Subcutaneous abdominal adipose tissue (tissue), 5 donors: ENCODE data around the gene KCNMB2.

Source experiments
- H3K27ac ChIP-seq: one replicate; pipeline ENCODE4 v1.7.0; 2013; ENCODE audit warnings: low read depth, mild to moderate bottlenecking, inconsistent platforms, low read length, moderate library complexity
- H3K27me3 ChIP-seq, 5 donors: one replicate each; pipeline ENCODE4 v1.7.0; 2013; ENCODE audit warnings: low read length in 5 of 5, inconsistent platforms in 1 of 5; ENCODE audit not compliant: control insufficient read depth in 5 of 5, insufficient read depth in 4 of 5
- H3K36me3 ChIP-seq, 5 donors: one replicate each; pipeline ENCODE4 v1.7.0; 2013; ENCODE audit warnings: low read length in 5 of 5; ENCODE audit not compliant: control insufficient read depth in 5 of 5, insufficient read depth in 5 of 5
- H3K4me1 ChIP-seq, 5 donors: one replicate each; pipeline ENCODE4 v1.7.0; 2013; ENCODE audit warnings: low read length in 5 of 5, mild to moderate bottlenecking in 3 of 5, moderate library complexity in 1 of 5; ENCODE audit not compliant: control insufficient read depth in 5 of 5, insufficient read depth in 5 of 5
- H3K4me3 ChIP-seq, 5 donors: one replicate each; pipeline ENCODE4 v1.7.0; 2013; ENCODE audit warnings: low read length in 5 of 5, low read depth in 1 of 5
- H3K9ac ChIP-seq, 5 donors: one replicate each; pipeline ENCODE4 v1.7.0; 2013; ENCODE audit warnings: low read length in 5 of 5, mild to moderate bottlenecking in 4 of 5, moderate library complexity in 3 of 5
- H3K9me3 ChIP-seq, 5 donors: one replicate each; pipeline ENCODE4 v1.7.0; 2013; ENCODE audit warnings: low read length in 5 of 5; ENCODE audit not compliant: control insufficient read depth in 5 of 5
- donor health status: healthy.
- donor health status: healthy.
- donor health status: healthy.
- donor health status: healthy.
- donor health status: healthy.

KCNMB2 gene

DNA sequence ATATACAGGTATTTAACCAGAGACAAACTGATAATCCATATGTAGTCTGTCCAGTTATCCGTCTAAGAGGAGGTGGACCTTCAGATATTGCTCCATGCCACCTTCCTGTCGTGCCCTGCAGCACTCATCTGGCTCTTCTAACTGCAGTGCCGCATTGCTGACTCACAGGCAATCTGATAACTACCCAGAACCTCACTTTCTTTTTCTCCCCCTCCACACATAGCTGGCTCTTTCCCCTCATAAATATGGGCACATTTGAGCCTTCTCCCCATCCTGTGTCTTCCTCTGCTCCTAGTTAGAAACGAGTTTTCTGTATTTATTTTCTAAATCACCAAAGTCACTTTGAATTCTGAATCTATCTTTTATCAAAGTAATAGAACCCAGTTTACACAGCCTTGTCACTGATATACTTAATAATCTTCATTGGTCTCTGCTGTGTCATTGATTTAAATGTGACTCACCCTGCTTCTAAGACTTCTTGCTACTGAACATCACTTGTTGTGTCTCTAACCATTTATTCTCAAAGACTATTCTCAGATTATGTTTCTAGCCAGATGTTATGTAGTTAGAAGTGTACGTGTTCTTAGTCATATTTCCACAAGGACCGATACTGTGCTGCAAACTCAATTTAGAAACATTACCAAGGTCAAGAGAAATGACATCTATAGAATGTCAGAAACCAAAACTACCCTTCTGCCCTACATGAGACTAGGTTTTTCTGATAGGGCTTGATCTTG, 17.4 kb upstream of the KCNMB2 start:
- Histone ChIP-seq H3K4me3 (no peak overlapping the region), H3K9me3 (no peaks in the 10 kb centered on the region), H3K27ac (no peak overlapping the region), H3K36me3 (no peaks in the 10 kb centered on the region), H3K27me3 (no peaks in the 10 kb centered on the region), H3K9ac (no peak overlapping the region), H3K4me1 (no peaks in the 10 kb centered on the region)

DNA sequence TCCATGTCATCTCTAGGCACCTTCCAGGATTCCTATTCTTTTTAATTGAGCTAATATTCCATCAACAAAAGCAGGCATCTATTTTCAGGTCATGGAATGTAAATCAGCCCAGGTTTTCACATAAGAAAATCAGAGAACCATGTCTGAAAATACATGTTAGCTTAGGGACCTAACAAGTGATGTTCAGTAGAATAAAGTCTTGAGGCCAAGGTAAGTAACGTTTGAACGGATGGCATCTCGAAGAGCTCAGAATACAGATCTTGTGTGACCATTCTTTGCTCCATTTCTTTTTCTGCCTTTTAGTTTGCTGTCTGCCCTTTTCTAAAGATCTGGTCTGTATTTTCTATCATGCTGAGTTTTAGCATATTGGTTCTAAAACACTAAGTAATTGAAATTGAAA, 16.5 kb upstream of the KCNMB2 start:
- no peaks in the 10 kb centered on the region for H3K9me3 ChIP-seq
- no peaks in the 10 kb centered on the region for H3K27me3 ChIP-seq
- no peaks in the 10 kb centered on the region for H3K36me3 ChIP-seq
- no peaks in the 10 kb centered on the region for H3K4me1 ChIP-seq
- H3K9ac ChIP-seq = no peak overlapping the region
- H3K27ac ChIP-seq = no peak overlapping the region
- no peak overlapping the region for H3K4me3 ChIP-seq

DNA sequence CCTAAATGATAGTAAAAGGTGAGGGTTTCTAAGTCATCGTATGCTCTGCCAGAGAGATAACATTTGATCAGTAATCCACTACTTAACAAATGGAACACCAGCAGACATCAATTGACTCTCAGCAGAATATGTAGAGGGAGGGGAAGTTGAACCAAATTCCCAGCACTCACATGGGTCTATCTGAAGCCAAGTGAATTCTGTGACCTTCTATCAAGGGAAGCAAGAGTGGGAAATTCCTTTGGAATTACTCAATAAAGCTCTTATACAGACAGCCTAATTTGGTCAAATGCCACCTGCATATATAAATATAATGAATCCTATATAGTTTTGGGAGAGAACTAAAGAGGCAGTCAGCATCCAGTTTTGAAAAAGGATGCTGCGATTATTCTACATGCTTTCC, 15.8 kb upstream of the KCNMB2 start:
- Histone ChIP-seq H3K27ac (no peak overlapping the region), H3K4me1 (no peaks in the 10 kb centered on the region), H3K9me3 (no peaks in the 10 kb centered on the region), H3K9ac (no peak overlapping the region), H3K27me3 (no peaks in the 10 kb centered on the region), H3K4me3 (no peak overlapping the region), H3K36me3 (no peaks in the 10 kb centered on the region)

DNA sequence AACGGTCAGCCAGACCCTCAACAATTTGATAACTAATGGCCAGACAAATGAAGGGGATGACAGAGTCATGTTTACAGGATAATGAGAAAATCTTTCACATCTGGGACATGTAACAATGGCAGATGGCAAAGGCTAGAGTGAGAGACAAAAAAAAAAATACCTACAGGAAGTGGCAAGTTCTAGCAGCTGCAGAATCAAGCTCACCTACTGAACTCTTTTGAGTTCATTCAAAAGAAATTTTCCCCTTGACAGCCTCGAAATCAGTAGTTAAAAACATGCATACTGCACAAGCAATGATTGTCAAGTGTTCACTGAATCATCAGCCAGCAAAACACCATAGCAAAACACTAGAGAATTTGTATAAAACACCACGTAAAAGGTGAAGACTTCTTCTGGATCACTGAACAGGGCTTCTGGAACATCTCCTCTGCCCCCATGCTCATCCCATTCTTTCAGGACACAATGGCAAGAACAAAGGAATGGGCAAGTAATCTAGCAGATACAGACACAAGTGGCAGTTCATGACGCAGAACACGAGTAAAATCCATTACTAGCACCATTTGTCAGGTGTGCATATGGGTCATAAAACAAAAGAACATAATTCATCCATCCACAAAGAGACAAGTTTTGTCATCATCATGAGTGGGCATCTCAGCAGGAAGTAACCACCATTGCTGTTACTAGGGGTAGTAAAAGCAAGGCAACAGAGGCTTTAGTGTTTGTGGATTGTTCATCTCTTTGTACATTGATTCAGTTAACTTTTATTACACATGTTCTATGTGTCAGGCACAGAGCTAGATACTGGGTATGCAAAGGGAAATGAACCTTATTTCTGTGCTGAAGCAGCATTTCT, 13.8 kb upstream of the KCNMB2 start:
- Histone ChIP-seq H3K4me1 (no peaks in the 10 kb centered on the region), H3K4me3 (no peak overlapping the region), H3K9me3 (no peaks in the 10 kb centered on the region), H3K27me3 (no peaks in the 10 kb centered on the region), H3K9ac (no peak overlapping the region), H3K27ac (no peak overlapping the region), H3K36me3 (no peaks in the 10 kb centered on the region)

DNA sequence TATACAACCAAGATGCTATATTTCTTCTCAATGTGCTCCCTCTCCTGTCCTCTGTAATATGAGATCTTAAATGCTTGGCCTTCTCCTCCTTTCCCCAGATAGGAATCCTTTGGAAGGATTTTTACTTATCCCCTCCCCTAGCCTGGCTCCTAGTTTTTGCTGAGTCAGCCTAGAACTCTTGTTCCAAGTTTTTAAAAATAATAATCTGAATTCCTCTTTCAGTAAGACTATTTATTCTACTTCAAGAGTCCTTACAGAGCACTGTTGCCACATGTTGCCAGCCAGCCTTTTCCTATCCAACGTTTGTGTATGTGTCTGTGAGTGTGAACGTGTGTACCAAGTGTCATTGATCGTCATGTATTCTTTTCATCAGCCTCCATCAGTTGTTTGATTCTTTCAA, 11.0 kb upstream of the KCNMB2 start:
- no peaks in the 10 kb centered on the region for H3K9me3 ChIP-seq
- H3K27me3 ChIP-seq = no peaks in the 10 kb centered on the region
- no peaks in the 10 kb centered on the region for H3K4me1 ChIP-seq
- no peak overlapping the region for H3K9ac ChIP-seq
- no peak overlapping the region for H3K27ac ChIP-seq
- H3K36me3 ChIP-seq = no peaks in the 10 kb centered on the region
- no peak overlapping the region for H3K4me3 ChIP-seq

DNA sequence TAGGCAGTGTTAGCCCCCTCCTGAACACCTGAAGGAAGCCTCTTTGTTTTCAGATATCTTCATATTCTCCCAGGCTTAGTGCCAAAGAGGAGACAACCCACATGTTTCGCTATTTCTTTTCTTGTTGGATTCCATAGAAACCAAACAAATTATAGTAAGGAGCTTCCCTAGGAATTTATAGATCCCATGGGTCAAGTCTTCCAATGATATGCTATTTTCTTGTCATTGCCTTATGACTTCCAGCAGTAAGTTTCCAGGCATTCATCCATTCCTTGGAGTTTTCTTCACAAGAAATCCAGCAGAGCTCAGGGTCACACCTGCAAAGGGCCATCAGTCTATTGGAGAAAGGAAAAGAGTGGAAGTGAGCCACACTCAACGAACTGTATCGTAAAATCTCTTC, 9.9 kb upstream of the KCNMB2 start:
- H3K27me3 ChIP-seq = no peaks in the 10 kb centered on the region
- no peaks in the 10 kb centered on the region for H3K9me3 ChIP-seq
- H3K9ac ChIP-seq = no peak overlapping the region
- H3K4me3 ChIP-seq = no peak overlapping the region
- H3K4me1 ChIP-seq = no peaks in the 10 kb centered on the region
- H3K36me3 ChIP-seq = no peaks in the 10 kb centered on the region
- H3K27ac ChIP-seq = no peak overlapping the region

DNA sequence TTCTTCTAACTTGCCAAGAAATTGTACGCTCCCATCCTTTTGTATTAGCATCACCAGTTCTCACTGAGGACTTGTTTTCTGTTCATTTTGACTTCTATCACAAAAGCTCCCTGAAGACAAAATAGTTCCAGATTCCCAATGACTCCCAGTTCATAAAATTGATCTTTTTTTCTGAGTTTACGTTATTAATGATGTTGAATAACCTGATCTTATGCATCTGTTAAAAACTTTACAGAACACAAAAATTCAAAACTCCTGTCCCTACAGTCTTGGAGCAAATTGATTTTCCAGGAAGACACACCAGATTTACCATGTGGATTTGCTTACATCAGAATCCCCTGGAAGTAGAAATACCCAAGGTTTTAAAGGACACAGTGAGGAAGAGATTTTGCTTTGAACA, 8.3 kb upstream of the KCNMB2 start:
- H3K4me1 ChIP-seq = no peaks in the 10 kb centered on the region
- no peaks in the 10 kb centered on the region for H3K9me3 ChIP-seq
- no peaks in the 10 kb centered on the region for H3K36me3 ChIP-seq
- no peaks in the 10 kb centered on the region for H3K27me3 ChIP-seq
- H3K4me3 ChIP-seq = no peak overlapping the region
- no peak overlapping the region for H3K27ac ChIP-seq
- no peak overlapping the region for H3K9ac ChIP-seq

DNA sequence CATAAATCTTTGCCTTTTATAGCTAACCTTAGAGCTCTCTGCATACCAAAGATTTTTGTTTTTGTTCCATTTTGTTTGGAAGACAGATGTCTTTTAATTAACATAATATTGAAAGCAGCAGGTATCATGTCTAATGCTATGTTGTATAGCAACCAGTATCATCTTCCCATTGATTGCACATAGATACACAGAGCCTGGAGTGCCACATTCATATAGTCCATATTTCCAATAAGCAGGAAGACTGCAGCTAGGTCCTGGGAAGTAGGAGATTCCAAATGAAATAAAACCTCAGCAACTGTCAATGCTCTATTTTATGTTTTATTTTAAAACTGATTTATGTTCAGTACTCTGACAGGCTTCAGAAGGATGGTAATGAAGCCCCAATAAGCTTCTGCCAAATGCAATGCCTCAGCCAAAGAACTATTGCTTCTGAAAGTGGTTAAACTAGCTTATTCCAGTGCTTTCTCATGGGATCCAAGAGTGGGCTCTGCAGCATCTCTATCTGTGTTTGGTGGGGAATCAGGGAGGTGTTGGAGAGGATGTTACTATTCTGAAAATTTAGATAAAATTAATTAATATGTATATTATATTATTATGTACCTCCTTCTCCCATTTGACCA, 6.5 kb upstream of the KCNMB2 start:
- no peaks in the 10 kb centered on the region for H3K36me3 ChIP-seq
- no peak overlapping the region for H3K9ac ChIP-seq
- no peaks in the 10 kb centered on the region for H3K27me3 ChIP-seq
- no peak overlapping the region for H3K27ac ChIP-seq
- no peaks in the 10 kb centered on the region for H3K4me1 ChIP-seq
- no peak overlapping the region for H3K4me3 ChIP-seq
- H3K9me3 ChIP-seq = no peaks in the 10 kb centered on the region

DNA sequence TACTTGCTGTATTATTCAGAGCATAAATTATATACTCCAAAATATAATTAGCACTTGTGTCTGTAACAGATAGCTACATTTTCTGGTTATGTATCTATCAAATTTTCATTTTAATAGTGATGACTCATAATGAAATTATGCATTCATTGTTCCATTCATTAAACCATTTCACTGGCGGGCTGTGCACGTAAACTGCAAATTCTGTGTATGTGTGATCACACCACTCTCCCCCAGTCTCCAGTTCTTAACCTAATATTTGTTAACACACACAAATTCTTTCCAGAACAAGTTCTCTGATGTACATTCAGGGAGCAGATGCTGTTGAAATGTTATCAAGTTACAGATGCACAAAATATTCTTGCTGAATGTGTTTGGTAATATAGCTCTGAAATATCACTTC, 3.8 kb upstream of the KCNMB2 start:
- Histone ChIP-seq H3K27ac (no peak overlapping the region), H3K4me1 (peaks cover 0 to 11% (median 9%) of the 10 kb centered on the region in 5 donors), H3K27me3 (peaks cover 0 to 12% (median 2%) of the 10 kb centered on the region in 5 donors), H3K9ac (no peak overlapping the region), H3K9me3 (no peaks in the 10 kb centered on the region), H3K36me3 (no peaks in the 10 kb centered on the region), H3K4me3 (no peak overlapping the region)

DNA sequence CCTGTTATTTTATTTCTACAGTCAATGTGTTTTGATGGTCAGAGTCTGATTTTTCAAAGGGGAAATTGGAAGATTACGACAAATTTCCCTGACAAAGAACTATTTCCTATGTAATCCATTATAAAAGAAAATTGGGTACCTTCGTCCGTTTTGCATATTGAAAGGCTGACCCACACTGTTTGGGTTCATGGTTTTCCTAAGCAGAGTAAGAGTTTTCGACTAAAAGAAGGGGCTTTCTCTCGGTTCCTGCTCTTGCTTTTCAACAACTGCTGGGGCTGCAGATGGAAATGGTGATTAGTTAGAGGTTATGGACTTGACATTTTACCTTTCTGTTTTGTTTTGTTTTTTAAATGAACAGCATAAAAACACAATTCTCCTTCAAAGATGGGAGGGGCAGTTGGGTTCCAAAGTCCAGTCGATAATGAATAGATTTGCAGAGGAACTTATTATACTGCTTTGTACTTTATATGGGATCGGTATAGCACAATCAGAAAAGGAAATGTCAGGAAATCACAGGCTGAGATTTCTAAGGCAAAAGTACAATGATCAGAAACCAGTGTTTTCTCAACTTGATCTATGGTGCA, 978 bp downstream of the KCNMB2 start:
- Histone ChIP-seq H3K9ac (no peak overlapping the region), H3K36me3 (no peaks in the 10 kb centered on the region), H3K27me3 (peaks cover 0 to 12% (median 2%) of the 10 kb centered on the region in 5 donors), H3K27ac (no peak overlapping the region), H3K4me3 (peak overlapping the region; percentile 55 to 74 (median 62)), H3K4me1 (peaks cover 0 to 11% (median 9%) of the 10 kb centered on the region in 5 donors), H3K9me3 (no peaks in the 10 kb centered on the region)
